ENCODE data around the gene MOV10L1. TPM values are rescaled to one million over a fixed set of nuclear protein-coding genes. Genes with fewer than 3 reads are reported as not detected.

The MOV10L1 gene
- total RNA-seq, 1 donor from 2014 or later, result 0.10 TPM

GRCh38 chr22:50080077-50080465 is 9.7 kb upstream of the MOV10L1 start:
- no peak for TF ChIP-seq CTCF (conservative IDR thresholded peaks at IDR 0.05)
- Mint-ChIP-seq H3K4me1 (ENCODE audit: unreplicated experiment) (peaks cover 7% of the 10 kb centered on the region), H3K36me3 (no peaks in the 10 kb centered on the region), H3K9me3 (no peaks in the 10 kb centered on the region), H3K27me3 (peaks cover 4% of the 10 kb centered on the region), H3K27ac (no peak overlapping the region), H3K4me3 (no peak overlapping the region)
- no peak for DNase-seq (ENCODE audit: extremely low spot score, unreplicated experiment)

- no peak overlapping the region for H3K4me3 Mint-ChIP-seq
- no peak overlapping the region for H3K27ac Mint-ChIP-seq
- TF ChIP-seq CTCF (conservative IDR thresholded peaks at IDR 0.05), result no peak
- DNase-seq (ENCODE audit: extremely low spot score, unreplicated experiment), result no peak
- peaks cover 8% of the 10 kb centered on the region for H3K27me3 Mint-ChIP-seq
- H3K36me3 Mint-ChIP-seq, result no peaks in the 10 kb centered on the region
- no peaks in the 10 kb centered on the region for H3K9me3 Mint-ChIP-seq
- H3K4me1 Mint-ChIP-seq (ENCODE audit: unreplicated experiment), result peaks cover 12% of the 10 kb centered on the region
Observed at GRCh38 chr22:50081426-50082196, 8.2 kb upstream of the MOV10L1 start.

- Mint-ChIP-seq H3K27ac (no peak overlapping the region), H3K4me1 (ENCODE audit: unreplicated experiment) (peaks cover 12% of the 10 kb centered on the region), H3K36me3 (no peaks in the 10 kb centered on the region), H3K27me3 (peaks cover 11% of the 10 kb centered on the region), H3K9me3 (no peaks in the 10 kb centered on the region), H3K4me3 (no peak overlapping the region)
- TF ChIP-seq CTCF (conservative IDR thresholded peaks at IDR 0.05), result no peak
- no peak for DNase-seq (ENCODE audit: extremely low spot score, unreplicated experiment)
Observed at GRCh38 chr22:50082197-50082715, 7.5 kb upstream of the MOV10L1 start.

- Mint-ChIP-seq H3K9me3 (no peaks in the 10 kb centered on the region), H3K4me3 (peak overlapping the region; percentile 17), H3K27ac (peak overlapping the region; percentile 41), H3K27me3 (peaks cover 13% of the 10 kb centered on the region), H3K36me3 (no peaks in the 10 kb centered on the region), H3K4me1 (ENCODE audit: unreplicated experiment) (peaks cover 12% of the 10 kb centered on the region)
- no peak for TF ChIP-seq CTCF (conservative IDR thresholded peaks at IDR 0.05)
- no peak for DNase-seq (ENCODE audit: extremely low spot score, unreplicated experiment)
Observed at GRCh38 chr22:50082961-50083461, 6.8 kb upstream of the MOV10L1 start.

GRCh38 chr22:50083462-50084079 is 6.2 kb upstream of the MOV10L1 start:
- H3K27ac Mint-ChIP-seq, result peak overlapping the region; percentile 41
- TF ChIP-seq CTCF (conservative IDR thresholded peaks at IDR 0.05), result no peak

More at GRCh38 chr22:50083462-50084079, 6.2 kb upstream of the MOV10L1 start:
- Mint-ChIP-seq H3K4me1 (ENCODE audit: unreplicated experiment) (peaks cover 12% of the 10 kb centered on the region), H3K9me3 (no peaks in the 10 kb centered on the region), H3K36me3 (no peaks in the 10 kb centered on the region), H3K27me3 (peaks cover 13% of the 10 kb centered on the region), H3K4me3 (no peak overlapping the region)
- DNase-seq (ENCODE audit: extremely low spot score, unreplicated experiment), result no peak
